Measurements from ENCODE around the gene MISP3.

DNA sequence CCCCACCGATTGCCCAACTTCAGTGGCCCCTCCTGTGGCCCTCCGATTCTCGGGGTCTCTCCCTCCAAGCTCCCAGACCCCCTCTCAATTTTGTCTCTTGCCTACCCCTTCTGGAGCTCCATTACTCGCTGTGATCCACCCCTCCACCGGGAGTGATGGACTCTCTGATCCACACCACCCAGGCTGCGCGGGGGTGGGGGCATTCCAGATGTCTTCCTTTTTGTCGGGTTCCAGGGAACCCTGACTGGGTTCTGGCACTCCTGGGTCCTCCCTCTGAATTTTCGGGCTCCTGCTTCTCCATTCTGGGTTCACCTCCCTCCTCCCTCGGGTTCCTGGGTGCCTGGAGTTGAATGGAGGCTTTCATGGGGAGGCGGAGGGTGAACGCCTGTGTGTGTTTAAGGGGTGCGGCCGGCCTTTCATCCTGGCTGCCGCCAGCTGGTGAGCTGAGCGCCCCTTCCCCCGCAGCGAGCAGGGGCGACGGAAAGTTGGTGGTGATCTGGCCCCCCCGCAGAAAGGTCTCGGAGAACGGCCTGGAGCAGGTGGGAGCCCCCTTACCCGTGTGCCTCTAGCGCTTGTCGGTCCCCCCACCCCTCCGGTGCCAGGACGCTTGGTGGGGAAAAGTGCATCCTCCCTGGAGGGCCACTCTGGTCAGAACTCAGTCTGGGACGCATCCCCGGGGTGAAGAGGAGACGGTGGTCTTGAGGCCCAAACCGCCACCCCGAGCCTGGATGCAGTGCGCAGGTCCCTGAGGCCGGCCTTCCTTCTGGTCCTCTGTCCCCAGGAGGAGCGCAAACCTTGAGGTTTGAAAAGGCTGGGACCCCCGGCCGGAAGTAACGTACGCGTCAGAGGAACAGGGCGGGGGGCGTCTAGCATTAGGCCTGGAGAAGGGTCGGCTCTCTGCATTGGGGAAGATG is 1.6 kb downstream of the MISP3 start:
- TF ChIP-seq ZNF253 (CRISPR knock-in tag; conservative IDR thresholded peaks at IDR 0.05): no peak
- TF ChIP-seq ZNF717 (CRISPR knock-in tag; IDR thresholded peaks at IDR 0.05): no peak
- TF ChIP-seq, protein P1, sequence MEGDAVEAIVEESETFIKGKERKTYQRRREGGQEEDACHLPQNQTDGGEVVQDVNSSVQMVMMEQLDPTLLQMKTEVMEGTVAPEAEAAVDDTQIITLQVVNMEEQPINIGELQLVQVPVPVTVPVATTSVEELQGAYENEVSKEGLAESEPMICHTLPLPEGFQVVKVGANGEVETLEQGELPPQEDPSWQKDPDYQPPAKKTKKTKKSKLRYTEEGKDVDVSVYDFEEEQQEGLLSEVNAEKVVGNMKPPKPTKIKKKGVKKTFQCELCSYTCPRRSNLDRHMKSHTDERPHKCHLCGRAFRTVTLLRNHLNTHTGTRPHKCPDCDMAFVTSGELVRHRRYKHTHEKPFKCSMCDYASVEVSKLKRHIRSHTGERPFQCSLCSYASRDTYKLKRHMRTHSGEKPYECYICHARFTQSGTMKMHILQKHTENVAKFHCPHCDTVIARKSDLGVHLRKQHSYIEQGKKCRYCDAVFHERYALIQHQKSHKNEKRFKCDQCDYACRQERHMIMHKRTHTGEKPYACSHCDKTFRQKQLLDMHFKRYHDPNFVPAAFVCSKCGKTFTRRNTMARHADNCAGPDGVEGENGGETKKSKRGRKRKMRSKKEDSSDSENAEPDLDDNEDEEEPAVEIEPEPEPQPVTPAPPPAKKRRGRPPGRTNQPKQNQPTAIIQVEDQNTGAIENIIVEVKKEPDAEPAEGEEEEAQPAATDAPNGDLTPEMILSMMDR (IDR thresholded peaks at IDR 0.05 in 2 of 3, conservative IDR thresholded peaks at IDR 0.05 in 1 of 3; ENCODE audit: insufficient read depth in 2 of 3, low read depth in 1 of 3, low read length in 3 of 3): no peak
- no peak for TF ChIP-seq ZNF274 (IDR thresholded peaks at IDR 0.05; ENCODE audit: borderline replicate concordance, low read depth, low read length)
- TF ChIP-seq, protein P2, sequence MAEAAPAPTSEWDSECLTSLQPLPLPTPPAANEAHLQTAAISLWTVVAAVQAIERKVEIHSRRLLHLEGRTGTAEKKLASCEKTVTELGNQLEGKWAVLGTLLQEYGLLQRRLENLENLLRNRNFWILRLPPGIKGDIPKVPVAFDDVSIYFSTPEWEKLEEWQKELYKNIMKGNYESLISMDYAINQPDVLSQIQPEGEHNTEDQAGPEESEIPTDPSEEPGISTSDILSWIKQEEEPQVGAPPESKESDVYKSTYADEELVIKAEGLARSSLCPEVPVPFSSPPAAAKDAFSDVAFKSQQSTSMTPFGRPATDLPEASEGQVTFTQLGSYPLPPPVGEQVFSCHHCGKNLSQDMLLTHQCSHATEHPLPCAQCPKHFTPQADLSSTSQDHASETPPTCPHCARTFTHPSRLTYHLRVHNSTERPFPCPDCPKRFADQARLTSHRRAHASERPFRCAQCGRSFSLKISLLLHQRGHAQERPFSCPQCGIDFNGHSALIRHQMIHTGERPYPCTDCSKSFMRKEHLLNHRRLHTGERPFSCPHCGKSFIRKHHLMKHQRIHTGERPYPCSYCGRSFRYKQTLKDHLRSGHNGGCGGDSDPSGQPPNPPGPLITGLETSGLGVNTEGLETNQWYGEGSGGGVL (CRISPR knock-in tag; IDR thresholded peaks at IDR 0.05): no peak
- TF ChIP-seq, protein P3, sequence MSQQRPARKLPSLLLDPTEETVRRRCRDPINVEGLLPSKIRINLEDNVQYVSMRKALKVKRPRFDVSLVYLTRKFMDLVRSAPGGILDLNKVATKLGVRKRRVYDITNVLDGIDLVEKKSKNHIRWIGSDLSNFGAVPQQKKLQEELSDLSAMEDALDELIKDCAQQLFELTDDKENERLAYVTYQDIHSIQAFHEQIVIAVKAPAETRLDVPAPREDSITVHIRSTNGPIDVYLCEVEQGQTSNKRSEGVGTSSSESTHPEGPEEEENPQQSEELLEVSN (IDR thresholded peaks at IDR 0.05; ENCODE audit: borderline replicate concordance in 1 of 2, extremely low read depth in 1 of 2, insufficient read depth in 1 of 2, insufficient read length in 1 of 2, low read depth in 1 of 2, low read length in 1 of 2, poor library complexity in 1 of 2, severe bottlenecking in 1 of 2): no peak
- TF ChIP-seq RNF2 (IDR thresholded peaks at IDR 0.05): no peak
- TF ChIP-seq POLR2A (conservative IDR thresholded peaks at IDR 0.05): no peak
- TF ChIP-seq EZH2 (IDR thresholded peaks at IDR 0.05; ENCODE audit: borderline replicate concordance, low read depth, low read length): no peak
- TF ChIP-seq ZNF644 (tag; IDR thresholded peaks at IDR 0.05; ENCODE audit: low read depth): no peak
- TF ChIP-seq, protein P4, sequence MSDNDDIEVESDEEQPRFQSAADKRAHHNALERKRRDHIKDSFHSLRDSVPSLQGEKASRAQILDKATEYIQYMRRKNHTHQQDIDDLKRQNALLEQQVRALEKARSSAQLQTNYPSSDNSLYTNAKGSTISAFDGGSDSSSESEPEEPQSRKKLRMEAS (CRISPR knock-in tag; IDR thresholded peaks at IDR 0.05): no peak
- TF ChIP-seq HNRNPK (IDR thresholded peaks at IDR 0.05; ENCODE audit: low read depth, low read length, poor library complexity, severe bottlenecking): no peak
- no peak for TF ChIP-seq NR3C1 (CRISPR knock-in tag; IDR thresholded peaks at IDR 0.05)
- TF ChIP-seq SREBF2 (CRISPR knock-in tag; IDR thresholded peaks at IDR 0.05): no peak
